H4 (cell line): ENCODE data around the gene TRIM9. TPM values are rescaled to one million over a fixed set of nuclear protein-coding genes. Genes with fewer than 3 reads are reported as not detected.

Experiments used
- DNase-seq: peaks from one replicate; pipeline ENCODE4 v3.0.0-alpha.2; 2015; ENCODE audit warnings: low spot score
- total RNA-seq: library from RNA; depleted of rRNA; stranded (reverse); fragments of >200 nt; shearing (Covaris generic); gene quantifications from 2 replicates; pipeline ENCODE4 v1.2.3, GENCODE V29; 2014

The TRIM9 gene
- total RNA-seq, 1 experiment from 2014 or later = 0.48 TPM

DNA sequence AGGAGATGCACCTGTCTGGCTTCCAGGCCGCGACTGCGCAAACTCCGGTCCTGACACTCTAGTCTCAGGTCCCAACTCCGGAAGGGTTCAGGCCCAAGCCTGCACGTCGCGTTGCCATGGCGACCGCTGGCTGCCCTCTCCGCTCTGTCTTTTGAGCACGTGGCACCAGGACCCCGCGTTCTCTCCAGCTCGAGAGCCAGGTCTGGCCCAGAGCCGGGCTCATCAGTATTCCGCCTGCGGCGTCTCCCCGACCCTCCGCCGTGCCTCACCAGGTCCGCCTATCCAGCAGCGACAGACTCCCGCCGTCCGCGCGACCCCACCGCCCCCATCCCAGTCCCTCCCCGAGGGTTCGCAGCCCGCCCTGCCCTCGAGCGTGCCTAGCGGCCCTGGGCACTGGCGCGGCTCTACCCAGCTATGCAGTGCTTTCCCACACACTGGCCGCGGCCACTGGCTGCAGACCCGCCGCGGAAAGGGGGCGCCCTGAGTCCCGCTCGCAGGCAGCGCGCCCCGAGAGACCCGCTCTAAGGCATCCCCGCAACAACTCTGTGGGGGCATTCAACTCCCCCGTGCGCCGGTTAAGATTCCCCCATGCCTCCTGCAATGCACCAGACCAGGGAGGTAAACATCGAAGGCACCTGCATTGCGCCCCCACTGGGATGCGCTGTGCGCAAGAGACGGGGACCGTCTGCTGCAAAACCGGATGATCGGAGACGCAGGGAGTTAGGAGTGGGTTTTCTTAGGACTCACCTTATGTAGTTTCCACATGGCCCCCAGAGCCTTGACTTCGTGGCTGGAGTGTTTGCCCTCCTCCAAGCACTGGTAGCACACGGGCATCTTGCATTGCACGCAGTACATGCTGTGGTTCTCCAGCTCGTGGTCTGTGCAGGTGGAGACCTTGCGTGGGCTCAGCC, 1.3 kb downstream of the TRIM9 start:
- DNase-seq = no peak

DNA sequence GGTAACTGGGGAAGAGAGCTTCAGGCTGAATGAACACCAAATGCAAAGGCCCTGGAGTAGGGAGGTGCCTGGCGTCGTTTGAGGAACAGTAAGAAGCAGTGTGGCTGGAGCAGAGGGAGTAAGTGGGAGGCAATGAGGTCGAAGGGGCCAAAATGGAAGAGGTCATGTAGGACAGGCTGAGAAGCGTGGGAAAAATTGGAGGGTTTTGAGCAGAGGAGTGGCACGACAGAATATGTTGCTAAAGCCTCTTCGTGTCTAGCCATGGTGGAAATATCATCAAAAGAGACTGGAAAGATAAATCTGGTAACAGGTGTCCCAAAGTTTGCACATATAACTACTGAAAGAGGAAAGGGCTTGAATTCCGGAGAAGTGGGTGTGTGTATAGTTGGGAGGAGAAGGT, 1.9 kb downstream of the TRIM9 start:
- no peak for DNase-seq

DNA sequence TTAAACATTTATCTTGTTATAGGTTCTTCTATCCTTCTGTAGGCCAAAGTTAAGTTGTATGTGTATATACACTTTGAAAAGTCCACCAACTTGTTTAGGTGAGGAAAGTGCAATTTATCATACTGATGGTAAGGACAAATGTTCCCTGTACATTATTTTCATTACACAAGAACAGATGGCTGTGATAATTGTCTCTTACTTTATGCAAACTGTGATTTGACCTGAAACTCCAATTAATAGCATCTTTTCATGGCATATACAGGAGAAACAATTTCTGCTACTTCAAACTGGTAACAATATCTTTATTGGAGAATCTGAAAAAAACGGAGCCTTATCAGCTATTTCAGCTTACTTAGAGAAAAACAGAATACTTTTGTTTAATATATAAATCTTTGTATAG, 5.6 kb downstream of the TRIM9 start:
- no peak for DNase-seq

DNA sequence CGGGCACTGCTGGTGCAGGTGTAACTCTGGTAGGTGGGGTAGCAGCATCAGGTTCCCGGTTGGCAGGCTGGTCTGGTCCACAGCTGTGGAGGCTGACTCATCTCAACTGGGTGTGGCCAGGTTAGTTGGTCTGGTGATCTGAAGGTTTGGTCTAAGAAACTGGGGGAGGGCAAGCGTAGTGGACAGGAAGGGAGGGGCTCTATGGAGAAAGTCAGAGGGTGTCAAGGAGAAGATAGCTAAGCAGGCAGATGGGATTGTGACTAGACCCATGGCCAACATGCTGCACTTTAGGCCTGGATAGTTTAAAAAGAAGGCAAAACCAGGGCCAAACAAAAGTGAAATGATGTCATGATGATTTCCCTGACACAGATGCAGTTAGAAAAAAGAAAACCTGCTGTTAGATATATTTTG, 7.9 kb downstream of the TRIM9 start:
- peak; percentile 32 for DNase-seq

DNA sequence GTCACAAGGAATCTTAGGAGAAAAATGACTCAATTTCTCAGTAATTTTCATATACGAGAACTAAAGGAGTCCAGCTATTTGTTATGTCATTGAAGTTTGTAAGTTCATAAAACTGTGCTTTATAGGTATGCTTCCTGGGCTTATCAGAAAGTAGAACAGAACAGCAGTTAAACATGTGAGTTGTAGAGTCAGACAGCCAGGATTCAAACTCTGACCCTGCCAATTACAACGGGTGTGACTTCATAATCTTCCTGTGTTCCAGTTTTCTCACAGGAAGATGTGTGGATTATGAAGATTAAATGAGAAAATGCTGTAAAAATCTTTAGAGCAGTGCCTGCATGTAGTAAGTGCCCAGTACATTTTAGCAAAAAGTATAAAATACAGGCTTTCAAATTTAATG, 8.9 kb downstream of the TRIM9 start:
- DNase-seq = no peak

DNA sequence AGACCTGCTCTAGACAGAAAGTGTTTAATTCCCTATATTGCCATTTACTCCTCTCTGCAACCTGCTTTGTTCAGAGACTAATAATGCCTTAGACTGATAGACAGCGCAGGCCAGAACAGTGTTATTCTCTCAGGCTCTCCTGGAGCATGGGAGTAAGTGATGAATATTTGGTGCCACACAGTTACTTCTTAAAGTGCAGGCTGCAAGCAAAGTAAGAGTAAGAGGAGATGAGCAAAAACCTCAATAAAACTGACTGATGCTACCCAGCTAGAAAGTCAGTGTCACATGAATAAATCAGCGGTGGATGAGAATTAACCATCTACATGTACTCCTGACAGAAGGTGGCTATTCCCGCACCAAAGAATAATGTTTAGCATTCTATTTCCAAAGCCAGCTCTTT, 9.9 kb downstream of the TRIM9 start:
- DNase-seq = no peak

DNA sequence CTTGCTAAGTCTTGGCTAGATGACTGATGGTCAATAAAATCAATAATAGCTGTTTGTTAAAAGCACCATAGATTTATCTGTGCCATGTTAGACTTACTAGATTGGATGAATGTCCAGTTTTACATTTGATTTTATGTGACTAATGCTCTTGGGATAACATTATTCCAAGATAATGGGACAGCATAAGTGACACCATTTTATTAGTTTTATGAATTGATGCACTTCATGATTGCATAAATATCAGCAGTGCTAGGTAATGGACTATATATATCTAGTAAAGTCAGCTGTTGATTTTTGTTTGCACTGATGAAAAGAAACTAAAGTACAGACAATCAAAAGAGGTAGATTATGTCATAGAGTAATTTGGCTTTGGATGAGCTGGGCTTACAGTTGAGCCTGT, 10.4 kb downstream of the TRIM9 start:
- DNase-seq = no peak

DNA sequence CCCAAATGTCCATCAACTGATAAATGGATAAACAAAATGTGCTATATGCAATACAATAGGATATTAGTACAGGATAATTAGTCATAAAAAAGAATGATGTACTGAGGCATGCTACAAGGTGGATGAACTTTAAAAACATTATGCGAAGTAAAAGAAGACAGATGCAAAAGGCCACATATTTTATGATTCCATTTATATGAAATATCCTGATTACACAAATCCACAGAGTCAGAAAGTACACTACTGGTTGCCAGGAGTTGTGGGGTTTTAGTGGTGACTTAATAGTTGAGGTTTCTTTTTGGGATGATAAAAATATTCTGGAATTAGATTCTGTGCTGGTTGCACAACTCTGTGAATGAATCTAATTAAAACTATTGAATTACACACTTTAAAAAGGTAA, 12.6 kb downstream of the TRIM9 start:
- DNase-seq = no peak

DNA sequence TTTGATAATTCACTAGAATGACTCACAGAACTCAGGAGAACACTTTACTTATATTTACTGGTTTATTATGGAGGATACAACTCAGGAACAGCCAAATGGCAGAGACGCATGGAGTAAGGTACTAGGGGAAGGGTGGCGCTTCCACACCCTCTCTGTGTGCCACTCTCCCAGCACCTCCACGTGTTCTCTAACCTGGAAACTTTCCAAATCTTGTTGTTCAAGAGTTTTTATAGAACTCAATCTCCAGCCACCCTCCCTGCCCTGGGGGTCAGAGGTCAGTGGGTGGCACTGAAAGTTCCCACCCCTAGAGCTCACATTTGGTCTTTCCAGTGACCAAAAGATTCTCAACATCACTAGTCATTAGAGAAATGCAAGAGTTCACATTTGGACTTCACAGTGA, 13.2 kb downstream of the TRIM9 start:
- DNase-seq = no peak

DNA sequence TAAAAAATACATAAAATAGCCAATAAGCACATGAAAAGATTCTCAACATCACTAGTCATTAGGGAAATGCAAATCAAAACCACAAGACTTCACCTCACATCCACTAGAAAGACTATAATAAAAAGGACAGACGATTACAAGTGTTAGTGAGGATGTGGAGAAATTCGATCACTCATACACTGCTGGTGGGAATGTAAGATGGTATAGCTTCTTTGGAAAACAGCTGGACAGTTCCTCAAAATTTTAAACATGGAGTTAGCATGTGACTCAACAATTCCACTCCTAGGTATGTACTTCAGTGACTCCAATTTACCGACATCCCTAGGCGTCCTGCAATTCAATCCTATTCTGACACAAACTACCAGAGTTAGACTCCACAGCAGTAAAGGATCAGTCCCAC, 13.7 kb downstream of the TRIM9 start:
- no peak for DNase-seq

DNA sequence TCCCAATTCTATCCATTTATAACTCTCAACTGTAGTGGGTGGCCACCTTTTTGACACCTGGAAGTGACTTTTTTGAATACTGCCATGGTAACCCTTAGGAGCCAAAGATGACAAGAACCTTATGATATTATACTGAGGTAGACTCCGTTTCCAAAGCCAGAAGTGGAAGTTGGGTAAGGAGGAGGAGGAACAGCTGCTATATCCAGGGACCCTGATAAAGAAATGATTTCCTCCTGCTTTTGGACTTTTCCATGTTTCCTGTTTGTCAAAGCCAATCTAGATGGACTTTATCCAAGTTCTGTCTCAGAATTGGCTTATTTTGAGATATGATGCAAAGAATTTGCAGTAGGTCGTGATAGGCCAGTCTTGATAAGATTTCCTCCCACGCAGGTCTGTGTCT, 14.3 kb downstream of the TRIM9 start:
- DNase-seq = no peak

DNA sequence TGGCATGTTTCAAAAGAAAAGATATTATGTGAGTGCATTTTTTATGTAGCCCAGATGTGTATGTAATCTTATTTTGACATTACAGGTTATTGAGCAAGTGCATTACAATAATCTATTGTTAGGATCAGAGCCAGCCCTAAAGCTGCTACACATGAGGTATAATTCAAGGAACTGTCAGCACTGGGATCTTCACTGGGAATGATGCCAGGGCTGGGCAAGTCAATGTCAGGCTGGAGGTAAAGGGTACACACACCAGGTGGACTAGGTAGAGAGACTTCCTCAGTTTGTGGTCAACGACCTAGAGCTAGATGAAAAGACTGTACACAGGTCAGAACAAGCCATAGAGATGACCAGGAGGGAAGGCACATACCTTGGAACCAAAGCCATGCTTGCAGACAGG, 15.4 kb downstream of the TRIM9 start:
- no peak for DNase-seq

DNA sequence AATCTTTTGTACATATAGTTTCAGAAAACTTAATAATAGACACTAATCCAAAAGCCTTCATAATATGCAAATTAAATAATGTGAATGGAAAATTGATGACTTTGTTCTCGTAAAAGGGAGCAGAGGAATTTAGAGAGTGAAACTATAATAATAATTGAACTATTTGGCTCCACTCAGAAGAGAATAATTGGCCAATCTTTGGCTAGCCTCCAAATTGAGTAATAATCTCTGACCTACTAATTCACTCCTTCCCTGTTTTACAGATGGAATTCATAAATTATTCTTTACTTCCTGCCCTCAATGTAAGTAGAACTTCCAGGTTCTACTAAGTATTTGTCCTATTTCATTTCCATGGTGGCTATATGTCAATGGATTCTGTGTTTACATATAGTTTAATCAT, 15.8 kb downstream of the TRIM9 start:
- no peak for DNase-seq

DNA sequence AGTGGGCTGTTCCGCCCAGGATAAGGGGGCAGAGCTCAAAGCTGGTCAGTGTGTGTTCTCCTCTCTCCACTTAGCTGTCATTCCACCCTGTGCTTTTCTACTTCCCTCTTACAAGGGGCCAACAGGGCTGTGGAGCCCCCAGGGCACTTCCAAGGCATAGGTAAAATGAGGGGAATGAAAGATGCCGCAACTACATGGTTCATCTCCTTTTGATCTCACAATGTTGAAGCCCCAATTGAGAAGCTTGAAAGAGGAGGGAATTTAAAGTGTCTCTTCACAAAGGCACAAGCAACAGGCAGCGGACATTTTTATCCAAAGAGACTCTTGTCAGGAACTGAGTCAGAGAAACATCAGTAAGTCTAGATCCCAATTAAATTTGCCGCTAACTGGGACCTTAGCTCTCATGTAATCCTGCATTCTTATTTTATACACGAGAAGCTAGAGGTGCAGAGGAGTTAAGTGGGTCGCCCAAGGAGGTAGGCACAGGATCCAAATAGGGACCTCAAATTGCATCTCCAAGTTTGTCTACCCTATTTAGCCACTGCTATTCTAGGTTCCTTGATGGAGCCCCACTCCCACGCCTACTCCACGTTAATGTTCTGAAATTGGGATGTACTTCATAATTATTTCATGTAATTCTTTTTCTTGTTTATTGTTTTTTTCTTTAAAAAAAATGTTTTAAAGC, 20.1 kb downstream of the TRIM9 start:
- DNase-seq = no peak

DNA sequence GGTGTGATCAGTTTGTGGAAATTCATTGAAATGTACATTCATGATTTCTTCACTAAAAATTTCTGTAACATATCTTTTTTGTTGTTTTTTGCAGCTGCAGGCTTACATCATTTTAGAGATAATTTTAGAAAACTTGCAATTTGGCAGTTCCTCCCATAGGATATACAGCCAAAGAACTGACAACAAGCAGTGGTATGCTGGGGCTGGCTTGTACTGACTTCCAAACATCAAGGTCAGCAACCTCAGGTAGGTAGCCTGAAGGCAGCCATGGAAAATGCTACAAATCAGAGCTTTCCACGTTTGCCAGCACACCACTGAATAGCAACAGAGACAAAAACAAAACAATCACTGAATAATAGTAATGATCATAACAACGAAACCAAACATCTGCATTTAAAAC, 21.2 kb downstream of the TRIM9 start:
- no peak for DNase-seq

DNA sequence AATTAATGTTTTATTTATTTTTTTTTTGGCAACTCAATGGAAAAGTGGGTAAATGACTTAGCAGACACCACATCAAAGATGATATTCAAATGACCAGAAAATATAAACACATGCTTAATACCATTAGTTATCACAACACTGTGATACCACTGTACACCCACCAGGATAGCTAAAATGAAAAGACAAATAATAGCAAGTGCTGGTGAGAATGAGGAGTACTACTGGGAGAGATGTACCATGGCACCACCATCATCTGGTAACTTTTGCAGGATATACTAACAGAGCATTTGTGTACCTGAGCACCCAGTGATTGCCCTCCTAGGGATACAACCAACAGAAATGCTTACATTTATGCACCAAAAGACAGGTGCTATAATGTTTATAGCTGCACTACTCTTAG, 21.9 kb downstream of the TRIM9 start:
- no peak for DNase-seq

DNA sequence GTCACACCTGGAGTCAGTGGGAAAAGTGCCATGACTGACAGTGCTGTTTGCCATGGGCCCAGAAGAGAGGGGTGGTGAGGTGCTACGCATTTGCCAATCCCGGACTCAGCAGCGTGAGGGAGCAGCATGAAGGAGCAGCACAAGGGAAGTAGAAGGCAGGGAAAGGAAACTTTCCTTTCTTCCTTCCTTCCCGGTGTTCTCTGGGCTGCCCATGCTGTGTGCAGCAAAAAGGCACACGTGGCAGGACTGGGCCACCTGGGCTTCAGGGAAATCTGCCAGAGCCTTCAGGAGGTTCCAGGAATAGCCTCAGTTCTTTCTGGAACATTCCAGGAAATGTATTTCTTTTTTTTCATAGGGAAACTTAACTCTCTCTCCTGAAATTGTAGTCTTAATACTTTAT, 23.0 kb downstream of the TRIM9 start:
- no peak for DNase-seq

DNA sequence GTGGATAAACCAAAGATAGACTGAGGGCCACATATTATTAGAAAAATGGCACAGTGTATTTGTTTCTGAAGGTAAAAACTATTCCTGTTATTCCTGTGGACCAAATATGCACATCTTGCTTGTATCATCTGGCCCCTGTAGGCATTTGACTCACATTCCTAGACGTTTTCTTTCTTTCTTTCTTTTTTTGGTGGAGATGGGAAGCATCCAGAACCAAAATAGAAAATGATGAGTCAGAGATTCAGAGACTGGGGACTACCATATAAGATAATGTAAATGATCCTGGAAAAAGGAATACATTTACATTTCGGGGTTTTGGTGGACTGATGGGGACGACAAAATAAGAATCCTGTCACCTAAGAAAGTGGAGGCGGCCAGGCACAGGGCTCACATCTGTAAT, 24.2 kb downstream of the TRIM9 start:
- no peak for DNase-seq

DNA sequence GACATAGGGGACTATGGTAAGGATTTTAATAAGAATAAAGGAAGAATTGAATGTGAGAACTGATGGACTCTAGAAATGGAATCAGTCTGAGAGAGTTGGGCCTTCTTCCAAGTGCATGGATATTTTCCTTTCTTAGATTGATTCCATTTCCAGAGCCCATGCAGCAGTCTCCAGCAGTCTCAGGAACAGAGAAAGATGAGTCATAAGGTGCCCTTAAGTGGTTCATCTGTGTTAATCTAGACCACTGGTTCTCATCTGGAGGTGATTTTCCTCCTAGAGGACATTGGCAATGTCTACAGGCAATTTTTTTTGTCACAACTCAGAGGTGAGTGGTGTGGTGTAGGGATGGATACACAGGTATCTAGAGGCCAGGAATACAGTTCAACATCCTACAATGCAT, 25.9 kb downstream of the TRIM9 start:
- no peak for DNase-seq

DNA sequence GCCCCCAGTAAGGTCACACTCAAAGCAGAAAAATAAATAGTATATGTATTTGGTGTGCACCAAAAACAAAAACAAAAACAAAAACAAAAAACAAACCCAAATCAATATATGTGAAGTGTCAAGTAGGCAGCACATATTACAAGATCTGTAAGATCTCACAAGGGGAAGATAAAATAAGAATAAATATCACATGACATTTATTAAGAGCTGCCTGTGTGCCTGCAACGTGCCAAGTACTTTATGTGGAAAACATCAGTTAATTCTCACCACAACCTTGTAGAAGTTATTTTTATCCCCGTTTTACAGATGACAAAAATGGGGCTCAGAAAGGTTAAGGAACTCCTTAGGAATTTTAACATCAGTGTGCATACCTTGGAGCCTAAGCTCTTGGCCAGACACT, 26.6 kb downstream of the TRIM9 start:
- no peak for DNase-seq

DNA sequence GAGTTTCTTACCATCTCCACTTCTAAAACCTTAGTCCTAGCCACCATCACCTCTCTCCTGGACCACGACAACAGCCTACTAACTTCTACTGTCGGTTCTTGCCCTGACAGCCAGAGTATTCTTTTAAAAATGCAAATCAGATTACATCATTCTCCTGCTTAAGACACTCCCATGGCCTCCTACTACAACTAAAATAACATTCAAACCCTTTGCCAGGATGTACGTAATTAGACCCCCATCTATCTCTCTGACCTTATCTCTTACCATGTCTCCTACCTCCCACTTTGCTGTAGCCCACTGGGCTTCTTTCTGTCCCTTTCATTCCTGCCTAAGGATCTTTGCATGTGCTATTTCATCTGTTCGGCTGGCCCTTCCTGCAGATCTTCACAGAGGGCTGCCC, 27.6 kb downstream of the TRIM9 start:
- DNase-seq = no peak

DNA sequence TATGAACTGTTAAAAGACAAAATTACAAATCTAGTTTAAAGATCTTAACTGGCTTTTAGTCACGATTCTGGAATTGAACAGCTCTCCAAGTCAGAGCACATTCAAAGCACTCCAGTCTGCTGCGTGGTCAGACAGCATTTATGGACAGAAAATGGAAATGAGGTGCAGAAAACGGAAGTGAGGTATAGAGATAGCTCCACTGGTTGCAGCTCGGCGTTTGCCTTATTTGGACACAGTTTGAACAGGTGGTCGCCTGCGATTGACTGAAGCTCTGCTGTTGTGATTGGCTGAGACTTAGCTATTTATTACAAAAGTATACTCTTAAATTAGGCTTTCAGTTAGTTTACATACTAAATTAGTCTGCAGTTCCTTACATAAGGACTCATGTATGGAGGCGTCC, 28.3 kb downstream of the TRIM9 start:
- DNase-seq = no peak

DNA sequence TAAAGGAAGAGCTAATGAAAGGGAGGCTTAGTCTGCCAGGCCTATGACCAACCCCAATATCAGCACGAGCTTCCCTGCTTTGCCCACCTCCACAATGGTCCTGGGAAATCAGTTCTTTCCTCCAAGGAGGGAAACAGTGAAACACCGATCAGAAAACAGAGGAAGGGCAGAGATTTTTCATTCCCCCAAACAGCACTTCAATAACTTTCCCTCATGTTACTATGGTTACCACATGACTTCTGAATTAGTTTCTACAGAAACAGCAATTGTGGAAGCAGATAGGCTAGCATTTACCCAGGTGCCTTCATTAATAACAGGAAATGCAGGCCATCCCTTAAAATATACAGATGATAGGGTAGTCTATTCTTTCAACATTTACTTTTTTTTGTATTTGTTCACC, 35.9 kb downstream of the TRIM9 start:
- DNase-seq = no peak

DNA sequence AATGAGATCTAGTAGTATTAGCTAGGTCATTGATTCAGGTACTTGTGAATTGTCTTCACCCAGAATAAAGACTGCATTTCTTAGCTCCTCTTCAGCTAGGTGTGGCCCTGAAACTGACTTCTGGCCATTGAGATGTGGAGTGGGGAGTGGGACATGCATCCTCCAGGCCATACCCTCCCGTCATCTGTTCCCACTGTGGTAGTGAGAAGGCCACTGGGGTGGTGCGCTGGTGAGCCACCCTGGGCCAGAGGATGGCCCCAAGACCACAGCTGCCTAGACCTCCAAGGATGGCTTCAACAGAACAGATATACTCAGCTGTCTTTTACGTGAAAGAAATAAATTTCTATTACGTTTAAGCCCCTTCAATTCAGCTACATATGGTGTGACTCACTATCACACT, 36.5 kb downstream of the TRIM9 start:
- no peak for DNase-seq
